PC-9 (cell line): ENCODE measurements around the gene KPNA1. TPM values are rescaled to one million over a fixed set of nuclear protein-coding genes. Genes with fewer than 3 reads are reported as not detected.

ENCODE experiments used
- BruUV-seq: library from RNA; stranded (reverse); fragments of 400-500 nt; replicated peaks from 2 replicates; lab custom pipeline; 2021; lab: Mats Ljungman, UMichigan
- CTCF ChIA-PET: fragments of 300-600 bp; sonication (Branson Sonifier 250); formaldehyde crosslinking; loops from one replicate; lab custom pipeline; 2022; ENCODE audit warnings: antibody characterized with exemption; lab: Charles Lee
- POLR2A ChIA-PET: fragments of 300-600 bp; sonication (Branson Sonifier 250); formaldehyde crosslinking; loops from one replicate; lab custom pipeline; 2022; ENCODE audit warnings: antibody characterized with exemption; ENCODE audit not compliant: unreplicated experiment; lab: Charles Lee
- DNase-seq, 2 experiments: peaks; one replicate each; pipeline versions ENCODE4 v3.0.0 to v3.0.0-alpha.2; 2015 to 2022; ENCODE audit warnings: mixed read lengths in 1 of 2
- H2AFZ ChIP-seq: fragments of 200-600 bp; sonication (generic); 2 replicates; pipeline ENCODE4 v1.8.1; 2017; ENCODE audit warnings: antibody characterized with exemption
- H3F3A ChIP-seq: fragments of 200-600 bp; sonication (generic); 2 replicates; pipeline ENCODE4 v1.8.1; 2017; ENCODE audit warnings: antibody characterized with exemption, mild to moderate bottlenecking, low read depth; ENCODE audit not compliant: insufficient read depth
- H3K27ac ChIP-seq: fragments of 200-600 bp; sonication (generic); 2 replicates; pipeline ENCODE4 v1.6.1; 2016; ENCODE audit warnings: mixed run types
- H3K27me3 ChIP-seq: fragments of 200-600 bp; sonication (generic); 2 replicates; pipeline ENCODE4 v1.6.1; 2016; ENCODE audit warnings: low read depth, mixed run types; ENCODE audit not compliant: insufficient read depth
- H3K36me3 ChIP-seq: fragments of 200-600 bp; sonication (generic); 2 replicates; pipeline ENCODE4 v1.6.1; 2016; ENCODE audit warnings: low read depth, mixed run types
- H3K4me1 ChIP-seq: fragments of 200-600 bp; sonication (generic); replicated peaks from 2 replicates; pipeline ENCODE4 v1.6.1; 2016; ENCODE audit warnings: mixed run types; ENCODE audit not compliant: insufficient read depth
- H3K4me2 ChIP-seq: fragments of 200-600 bp; sonication (generic); 2 replicates; pipeline ENCODE4 v1.6.1; 2017; ENCODE audit warnings: mixed run types
- H3K4me3 ChIP-seq: fragments of 200-600 bp; sonication (generic); 2 replicates; pipeline ENCODE4 v1.6.1; 2016; ENCODE audit warnings: mixed run types
- H3K79me2 ChIP-seq: fragments of 200-600 bp; sonication (generic); 2 replicates; pipeline ENCODE4 v1.6.1; 2017; ENCODE audit warnings: low read depth, mixed run types
- H3K9me2 ChIP-seq: fragments of 200-600 bp; sonication (generic); 2 replicates; pipeline ENCODE4 v1.8.1; 2017; ENCODE audit warnings: mild to moderate bottlenecking; ENCODE audit not compliant: insufficient read depth
- H3K9me3 ChIP-seq: fragments of 200-600 bp; sonication (generic); 2 replicates; pipeline ENCODE4 v1.8.1; 2016; ENCODE audit warnings: low read depth; ENCODE audit not compliant: insufficient read depth
- H4K20me1 ChIP-seq: fragments of 200-600 bp; sonication (generic); 2 replicates; pipeline ENCODE4 v1.8.1; 2017; ENCODE audit not compliant: insufficient read depth
- CTCF ChIP-seq: fragments of 200-600 bp; sonication (generic); conservative IDR thresholded peaks from 2 replicates; pipeline ENCODE4 v1.6.1; 2017; ENCODE audit warnings: mixed run types, antibody characterized with exemption, mild to moderate bottlenecking, moderate library complexity
- EZH2 ChIP-seq: fragments of 200-600 bp; sonication (generic); IDR thresholded peaks from 2 replicates; pipeline ENCODE4 v1.8.0; 2017; ENCODE audit warnings: antibody characterized with exemption, low read depth
- intact Hi-C: fragments of 100-400 bp; cut with micrococcal nuclease; formaldehyde crosslinking; loops from one replicate; pipeline ENCODE4 v1.10.0; 2022; ENCODE audit not compliant: unreplicated experiment
- total RNA-seq: library from RNA; stranded (reverse); gene quantifications from 2 replicates; pipeline ENCODE4 v1.2.3, GENCODE V29; 2021

Gene KPNA1
- total RNA-seq, 1 experiment from 2014 or later, result 89.2 TPM

- H3K9me3 ChIP-seq, result no peaks in the 10 kb centered on the region; the same call in 1 of the 2 replicates
- H3K4me1 ChIP-seq, result no peaks in the 10 kb centered on the region
- ChIA-PET CTCF (no interaction called here), POLR2A (no interaction called here)
- TF ChIP-seq CTCF (no peak), EZH2 (no peak)
- H3K27ac ChIP-seq, result no peak overlapping the region
- BruUV-seq, result no TSS peak
- H3K4me3 ChIP-seq, result no peak overlapping the region
- intact Hi-C loops, result no loop called here
- H3K4me2 ChIP-seq, result no peak overlapping the region
- peaks cover 95% of the 10 kb centered on the region for H3K79me2 ChIP-seq
- no peaks in the 10 kb centered on the region for H3F3A ChIP-seq
- H3K27me3 ChIP-seq, result no peaks in the 10 kb centered on the region
- no peaks in the 10 kb centered on the region; the same call in none of the 2 replicates for H3K36me3 ChIP-seq
- no peak for DNase-seq
- peaks cover 28% of the 10 kb centered on the region for H4K20me1 ChIP-seq
- no peaks in the 10 kb centered on the region; the same call in 1 of the 2 replicates for H3K9me2 ChIP-seq
- no peak overlapping the region for H2AFZ ChIP-seq
These were observed 38.2 kb downstream of the KPNA1 start for GRCh38 chr3:122476532-122476931.

- ChIA-PET CTCF (no interaction called here), POLR2A (no interaction called here)
- no peak for DNase-seq
- intact Hi-C loops, result no loop called here
- Histone ChIP-seq H3K27ac (no peak overlapping the region), H3K27me3 (no peaks in the 10 kb centered on the region), H4K20me1 (peaks cover 31% of the 10 kb centered on the region), H3K9me3 (no peaks in the 10 kb centered on the region), H3K4me1 (no peaks in the 10 kb centered on the region), H3F3A (no peaks in the 10 kb centered on the region; the same call in 1 of the 2 replicates), H3K9me2 (no peaks in the 10 kb centered on the region; the same call in 1 of the 2 replicates), H3K4me2 (no peak overlapping the region), H3K79me2 (peaks cover 94% of the 10 kb centered on the region), H3K4me3 (no peak overlapping the region), H2AFZ (no peak overlapping the region), H3K36me3 (no peaks in the 10 kb centered on the region; the same call in none of the 2 replicates)
- no TSS peak for BruUV-seq
- TF ChIP-seq EZH2 (no peak), CTCF (no peak)
These were observed 39.4 kb downstream of the KPNA1 start for GRCh38 chr3:122475316-122475715.

- peaks cover 78% of the 10 kb centered on the region for H3K79me2 ChIP-seq
- H3K9me3 ChIP-seq, result no peaks in the 10 kb centered on the region
- intact Hi-C loops, result no loop called here
- no peak for TF ChIP-seq CTCF
- TF ChIP-seq EZH2, result no peak
- no peaks in the 10 kb centered on the region for H3K27me3 ChIP-seq
- H3F3A ChIP-seq, result peaks cover 7% of the 10 kb centered on the region; the same call in 1 of the 2 replicates
- no peaks in the 10 kb centered on the region for H3K4me1 ChIP-seq
- ChIA-PET POLR2A (interaction anchor here (0.6 kb wide), 1 partner anchor 522 kb away, joined by 25 read pairs; no protein-coding TSS in a partner anchor), CTCF (no interaction called here)
- H3K27ac ChIP-seq, result 0 out of 2 replicates have a peak overlapping the region, but pooled peaks have one; percentile 11
- peaks cover 11% of the 10 kb centered on the region for H3K36me3 ChIP-seq
- BruUV-seq, result no TSS peak
- no peak overlapping the region for H3K4me2 ChIP-seq
- H2AFZ ChIP-seq, result no peak overlapping the region
- DNase-seq, result no peak
- H3K4me3 ChIP-seq, result no peak overlapping the region
- no peaks in the 10 kb centered on the region for H3K9me2 ChIP-seq
- H4K20me1 ChIP-seq, result peaks cover 34% of the 10 kb centered on the region; the same call in 1 of the 2 replicates
These were observed 45.1 kb downstream of the KPNA1 start for GRCh38 chr3:122469659-122470058.
